GM19463 (cell line): ENCODE results near the gene PTPRN.
"Not testable (repeated sequence)": the region's sequence is repeated elsewhere in the genome, so short reads cannot be mapped to it uniquely, and the experiment has no call there.

Experiments
- ATAC-seq: cut with Tn5 transposase; IDR thresholded peaks from one replicate; pipeline ENCODE4 v1.9.1; 2021; ENCODE audit warnings: mild to moderate bottlenecking, moderate library complexity; ENCODE audit not compliant: unreplicated experiment

The PTPRN gene

DNA sequence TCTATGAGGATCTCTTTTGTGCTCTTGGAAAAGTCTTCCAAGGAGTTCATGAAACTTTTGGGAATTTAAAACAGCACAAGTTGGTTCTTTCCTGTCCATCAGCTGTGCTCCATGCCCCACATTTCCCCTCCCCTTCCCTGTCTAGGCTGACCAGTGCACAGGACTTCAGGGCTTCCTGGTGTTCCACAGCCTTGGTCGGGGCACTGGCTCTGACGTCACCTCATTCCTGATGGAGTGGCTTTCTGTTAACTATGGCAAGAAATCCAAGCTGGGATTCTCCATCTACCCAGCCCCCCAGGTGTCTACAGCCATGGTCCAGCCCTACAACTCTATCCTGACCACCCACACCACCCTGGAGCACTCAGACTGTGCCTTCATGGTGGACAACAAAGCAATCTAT is 38.2 kb downstream of the PTPRN start:
- no peak for ATAC-seq

DNA sequence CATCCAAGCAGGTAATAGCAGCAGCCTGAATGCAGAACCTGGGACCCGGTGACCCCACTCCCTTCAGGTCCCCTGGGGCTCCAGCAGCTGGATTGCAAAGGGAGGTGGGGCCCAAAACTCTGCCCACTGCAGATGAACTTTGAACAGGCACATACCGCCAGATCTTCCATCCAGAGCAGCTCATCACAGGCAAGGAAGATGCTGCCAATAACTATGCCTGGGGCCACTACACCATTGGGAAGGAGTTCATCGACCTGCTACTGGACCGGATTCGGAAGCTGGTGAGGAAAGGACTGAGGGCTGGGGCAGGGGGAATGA is 39.2 kb downstream of the PTPRN start:
- no peak for ATAC-seq

GRCh38 chr2:219269362-219270054 is 39.7 kb downstream of the PTPRN start:
- no peak for ATAC-seq

DNA sequence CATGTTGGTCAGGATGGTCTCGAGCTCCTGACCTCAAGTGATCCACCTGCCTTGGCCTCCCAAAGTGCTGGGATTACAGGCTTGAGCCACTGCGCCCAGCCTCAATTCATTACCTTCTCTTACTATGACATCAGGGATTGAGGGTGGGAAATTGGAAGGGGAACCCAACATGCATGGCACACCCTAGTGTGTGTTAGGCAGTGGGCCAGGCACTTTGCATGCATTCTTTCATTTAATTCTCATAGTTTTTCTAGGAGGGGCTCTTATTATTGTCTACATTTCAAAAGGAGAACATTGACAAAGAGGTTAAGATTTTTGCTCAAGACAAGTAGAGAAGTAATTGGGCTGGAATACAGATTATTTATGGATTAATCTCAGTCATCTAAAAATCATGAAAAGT is 40.9 kb downstream of the PTPRN start:
- no peak for ATAC-seq

DNA sequence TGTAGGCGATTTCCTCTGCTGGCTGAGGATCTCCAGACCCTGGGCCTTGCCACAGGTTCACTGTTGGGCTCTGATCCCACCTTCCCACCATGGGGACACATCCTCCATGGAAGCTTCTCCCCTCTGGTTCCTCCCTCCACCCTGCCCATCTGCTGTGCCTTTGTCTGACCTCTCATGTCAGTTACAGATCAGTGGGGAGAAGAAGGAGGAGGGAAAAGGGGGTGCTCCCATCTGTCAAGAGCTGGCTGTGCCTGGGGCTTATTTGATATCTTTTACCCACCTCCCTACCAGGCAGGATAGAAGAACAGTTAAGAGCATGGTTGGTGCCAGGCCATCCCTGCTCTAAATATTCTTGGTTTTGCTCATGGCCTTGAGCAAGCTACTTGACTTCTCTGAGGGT is 42.3 kb downstream of the PTPRN start:
- no peak for ATAC-seq

DNA sequence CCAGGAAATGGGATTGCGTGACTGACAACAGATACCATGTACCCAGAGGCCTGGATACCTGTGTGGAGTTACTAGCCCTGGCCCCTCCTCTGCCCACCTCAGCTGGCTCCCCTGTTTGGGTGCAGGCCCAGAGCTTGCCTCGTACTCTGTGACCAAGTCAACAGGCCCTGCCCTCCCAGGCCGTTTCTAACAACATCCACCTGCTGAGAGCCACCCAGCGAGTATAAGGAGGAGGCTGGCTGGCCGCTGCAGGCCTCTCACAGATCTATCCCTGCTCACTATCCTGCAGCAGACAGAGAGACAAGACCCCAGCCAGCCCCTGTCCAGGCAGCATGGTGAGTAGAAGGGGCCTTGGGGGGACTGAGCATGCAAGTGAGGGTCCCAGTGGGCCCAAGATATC is 43.0 kb downstream of the PTPRN start:
- ATAC-seq = no peak

- ATAC-seq = no peak
These were observed 48.0 kb downstream of the PTPRN start for GRCh38 chr2:219261024-219261855.

DNA sequence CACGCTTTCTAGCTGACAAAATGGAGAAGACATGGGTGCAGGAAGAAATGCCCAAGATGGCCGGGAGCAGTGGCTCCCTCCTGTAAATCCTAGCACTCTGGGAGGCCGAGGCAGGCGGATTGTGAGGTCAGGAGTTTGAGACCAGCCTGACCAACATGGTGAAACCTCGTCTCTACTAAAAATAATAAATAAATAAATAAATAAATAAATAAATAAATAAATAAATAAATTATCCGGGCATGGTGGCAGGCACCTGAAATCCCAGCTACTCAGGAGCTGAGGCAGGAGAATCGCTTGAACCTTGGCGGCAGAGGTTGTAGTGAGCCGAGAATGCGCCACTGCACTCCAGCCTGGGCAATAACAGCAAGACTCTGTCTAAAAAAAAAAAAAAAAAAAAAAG is 50.3 kb downstream of the PTPRN start:
- not testable (repeated sequence) for ATAC-seq

DNA sequence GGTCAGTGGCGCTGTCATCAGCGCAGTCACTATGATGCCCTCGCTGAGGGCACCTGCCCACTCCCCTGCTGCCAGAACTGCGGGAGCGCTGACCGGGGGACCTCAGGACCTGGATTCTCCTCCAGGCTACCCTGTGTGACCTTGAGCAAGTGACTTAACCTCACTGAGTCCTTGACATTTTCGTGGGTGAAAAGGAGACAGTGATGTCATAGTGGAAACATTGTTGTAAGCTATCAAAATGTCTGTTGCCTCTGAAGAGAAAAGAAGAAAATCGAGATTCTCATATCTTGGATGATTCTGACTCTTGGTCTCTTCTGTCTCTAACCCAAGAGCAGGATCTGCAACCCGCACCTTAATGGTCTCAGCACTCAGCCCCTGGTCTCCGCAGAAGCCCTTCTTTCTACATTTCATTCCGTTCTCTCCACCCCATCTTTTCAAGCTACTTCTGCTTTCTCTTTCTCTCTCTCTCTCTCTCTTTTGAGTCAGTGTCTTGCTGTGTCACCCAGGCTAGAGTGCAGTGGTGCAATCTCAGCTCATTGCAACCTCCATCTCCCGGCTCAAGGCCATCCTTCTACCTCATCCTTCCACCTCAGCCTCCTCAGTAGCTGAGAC is 54.5 kb downstream of the PTPRN start:
- ATAC-seq = peak; percentile 23

DNA sequence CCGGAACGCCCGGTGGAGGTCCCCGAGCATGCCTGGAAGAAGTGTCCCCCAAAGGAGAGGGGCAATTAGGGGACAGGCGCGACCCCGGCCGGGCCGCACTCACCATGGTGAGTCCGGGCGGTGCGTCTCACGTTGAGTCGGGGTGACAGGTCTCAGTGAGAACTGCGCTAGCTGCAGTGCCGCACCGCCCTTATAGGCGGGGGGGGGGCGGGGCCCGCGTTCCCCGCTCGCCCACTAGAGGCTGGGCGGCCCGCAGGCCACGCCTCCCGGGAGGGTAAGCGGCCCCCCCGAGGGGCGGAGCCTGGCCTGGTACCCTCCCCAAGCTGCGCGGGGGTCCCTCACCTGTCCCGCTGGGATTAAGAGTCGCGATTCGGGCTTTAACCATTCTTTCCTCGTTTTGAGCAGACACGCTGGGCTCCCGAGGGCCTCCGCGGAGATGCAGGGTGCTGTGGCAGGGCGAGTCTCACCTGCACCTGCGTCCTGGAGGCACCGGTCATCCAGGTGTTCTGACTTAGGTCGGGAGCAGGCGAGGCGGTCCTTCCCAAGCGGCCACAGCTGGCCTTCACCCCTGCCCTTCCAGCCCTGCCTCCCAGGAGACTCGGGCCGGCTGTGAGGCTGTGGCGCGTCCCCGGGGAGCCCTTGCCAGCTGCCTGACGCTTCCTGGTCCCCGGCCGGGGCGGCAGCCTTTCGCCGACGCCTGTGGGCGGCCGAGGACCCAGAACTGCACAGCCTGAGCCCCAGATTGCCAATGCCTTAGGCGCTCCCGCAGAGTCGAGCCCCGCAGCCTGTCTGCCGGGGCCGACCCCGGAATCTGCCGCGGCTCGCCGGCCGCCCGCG is 55.2 kb downstream of the PTPRN start, which contains the start of gene TUBA4A:
TUBA4A (minus strand) TSS at position 166 of the 837 bp plus-strand sequence; CDS start at position 106, 60 bp downstream.
- peak; percentile 45 for ATAC-seq

GRCh38 chr2:219252900-219253752 is 56.1 kb downstream of the PTPRN start, which contains the start of gene TUBA4B:
Gene TUBA4B, plus strand, starts transcription at chr2:219253243. Its CDS starts 165 bp downstream, at chr2:219253408.
- peak; percentile 2 for ATAC-seq

- ATAC-seq = no peak
These were observed 56.7 kb downstream of the PTPRN start for GRCh38 chr2:219252570-219252899.

GRCh38 chr2:219252084-219252483 is 57.1 kb downstream of the PTPRN start:
- no peak for ATAC-seq

DNA sequence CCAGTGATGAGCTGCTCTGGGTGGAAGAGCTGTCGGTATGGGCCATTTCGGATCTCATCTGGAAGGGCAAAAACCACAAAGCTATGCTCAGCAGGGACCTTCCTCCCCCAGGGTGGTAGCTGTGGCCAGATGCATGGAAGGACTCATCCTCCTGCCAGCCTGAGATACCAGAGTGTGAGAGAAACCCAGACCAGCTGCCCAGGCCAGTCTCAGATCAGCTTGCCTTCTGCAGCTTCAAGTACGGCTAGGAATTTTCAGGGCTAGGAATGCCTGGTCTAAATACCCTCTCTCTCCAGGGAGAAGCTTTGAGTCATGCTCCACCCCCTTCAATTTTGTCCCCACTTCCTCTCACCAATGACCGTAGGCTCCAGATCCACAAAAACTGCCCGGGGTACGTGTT is 57.5 kb downstream of the PTPRN start:
- no peak for ATAC-seq

GRCh38 chr2:219250049-219250781 is 59.0 kb downstream of the PTPRN start:
- ATAC-seq = no peak

GRCh38 chr2:219249203-219249980 is 59.8 kb downstream of the PTPRN start:
- peak; percentile 54 for ATAC-seq

DNA sequence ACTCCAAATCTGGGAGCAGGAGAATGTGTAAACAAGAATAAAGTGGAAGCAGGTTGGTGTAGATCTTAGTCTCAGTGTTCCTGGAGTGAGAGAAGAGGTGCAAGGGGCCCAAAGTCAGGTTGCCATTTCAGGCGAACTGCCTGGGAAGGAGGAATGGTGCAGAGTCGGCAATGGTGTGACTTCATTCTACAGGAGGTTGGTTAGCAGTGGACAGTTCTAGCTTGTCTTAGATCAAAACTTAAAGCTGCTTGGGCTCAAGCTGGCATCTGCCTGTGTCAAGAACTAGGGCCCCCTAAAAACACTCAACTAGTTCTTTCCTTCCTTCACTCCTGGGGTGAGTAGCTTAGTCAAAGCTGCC is 60.4 kb downstream of the PTPRN start:
- ATAC-seq = no peak

- no peak for ATAC-seq
These were observed 61.2 kb downstream of the PTPRN start for GRCh38 chr2:219247678-219248642.
